HepG2 (cell line): ENCODE results near the gene DDI2. TPM values are rescaled to one million over a fixed set of nuclear protein-coding genes. Genes with fewer than 3 reads are reported as not detected.

Experiments
- DMAP1 ChIP-seq: IDR thresholded peaks from 2 replicates; pipeline ENCODE4 v1.6.1; 2016
- FLYWCH1 ChIP-seq: sonication (generic); formaldehyde crosslinking; IDR thresholded peaks from 2 replicates; pipeline ENCODE4 v1.8.1; 2023; ENCODE audit warnings: mild to moderate bottlenecking, missing genetic modification reagents
- ISX ChIP-seq: sonication (generic); formaldehyde crosslinking; conservative IDR thresholded peaks from 2 replicates; pipeline ENCODE4 v1.5.0; 2020; ENCODE audit warnings: missing genetic modification reagents
- KLF16 ChIP-seq, 2 experiments: sonication (generic) in 1 of 2; formaldehyde crosslinking in 1 of 2; IDR thresholded peaks; 2 replicates each; pipeline versions ENCODE4 v1.6.1 to v1.8.0; 2016 to 2023; ENCODE audit warnings: missing genetic modification reagents in 2 of 2, missing compliant biosample characterization in 1 of 2
- MAZ ChIP-seq, 2 experiments: sonication (generic) in 1 of 2; formaldehyde crosslinking in 1 of 2; IDR thresholded peaks; 2 replicates each; pipeline versions ENCODE4 v1.5.0 to v1.6.1; 2012 to 2020; ENCODE audit warnings: low read depth in 2 of 2, mild to moderate bottlenecking in 2 of 2, borderline replicate concordance in 1 of 2, improper control_type of control experiment in 1 of 2, low read length in 1 of 2, missing genetic modification reagents in 1 of 2, moderate library complexity in 1 of 2
- NFATC3 ChIP-seq: sonication (generic); formaldehyde crosslinking; IDR thresholded peaks from 2 replicates; pipeline ENCODE4 v1.5.1; 2020; ENCODE audit warnings: mild to moderate bottlenecking, missing genetic modification reagents
- NFIB ChIP-seq: sonication (generic); formaldehyde crosslinking; IDR thresholded peaks from 2 replicates; pipeline ENCODE4 v1.9.0; 2021; ENCODE audit warnings: missing genetic modification reagents, mild to moderate bottlenecking, borderline replicate concordance
- PRMT3 ChIP-seq: sonication (generic); formaldehyde crosslinking; IDR thresholded peaks from 2 replicates; pipeline ENCODE4 v1.8.1; 2022; ENCODE audit warnings: low read depth, mild to moderate bottlenecking, moderate library complexity, missing genetic modification reagents, borderline replicate concordance
- SAP130 ChIP-seq: IDR thresholded peaks from 2 replicates; pipeline ENCODE4 v1.6.1; 2016; ENCODE audit warnings: low read depth
- SIN3A ChIP-seq: IDR thresholded peaks from 2 replicates; pipeline ENCODE4 v1.6.1; 2011; ENCODE audit warnings: low read depth, mild to moderate bottlenecking, control low read depth, low read length, borderline replicate concordance
- SP2 ChIP-seq: sonication (generic); formaldehyde crosslinking; IDR thresholded peaks from 2 replicates; pipeline ENCODE4 v1.5.1; 2020; ENCODE audit warnings: mild to moderate bottlenecking, missing genetic modification reagents
- ZKSCAN1 ChIP-seq: fragments of 150-350 bp; IDR thresholded peaks from 2 replicates; pipeline ENCODE4 v1.6.1; 2014; ENCODE audit warnings: low read length
- ZMAT3 ChIP-seq: sonication (generic); formaldehyde crosslinking; conservative IDR thresholded peaks from 2 replicates; pipeline ENCODE4 v1.7.0; 2021; ENCODE audit warnings: missing genetic modification reagents
- ZNF589 ChIP-seq: sonication (generic); formaldehyde crosslinking; conservative IDR thresholded peaks from 2 replicates; pipeline ENCODE4 v1.8.0; 2022; ENCODE audit warnings: mild to moderate bottlenecking, moderate library complexity, missing genetic modification reagents
- ZNF775 ChIP-seq: sonication (generic); formaldehyde crosslinking; IDR thresholded peaks from 2 replicates; pipeline ENCODE4 v1.4.0; 2020; ENCODE audit warnings: missing genetic modification reagents, mild to moderate bottlenecking, moderate library complexity, borderline replicate concordance
- ZNF776 ChIP-seq: sonication (generic); formaldehyde crosslinking; IDR thresholded peaks from 2 replicates; pipeline ENCODE4 v1.4.0; 2020; ENCODE audit warnings: mild to moderate bottlenecking, missing genetic modification reagents
- ZNF777 ChIP-seq: sonication (generic); formaldehyde crosslinking; IDR thresholded peaks from 2 replicates; pipeline ENCODE4 v1.4.0; 2020; ENCODE audit warnings: missing genetic modification reagents
- polyA plus RNA-seq, 8 experiments: library from polyadenylated mRNA; depleted of rRNA in 3 of 8; stranded (reverse) in 7 of 8; unstranded in 1 of 8; fragments of >200 nt; fragmentation: Illumina TruSeq in 4 of 8; extraction: Trizol in 4 of 8; gene quantifications; 2 replicates each; pipeline versions ENCODE4 v1.2.1 to v1.2.3, GENCODE V29; 2011 to 2016; ENCODE audit warnings: low read depth in 4 of 8, missing spikeins in 1 of 8, mixed read lengths in 1 of 8; ENCODE audit not compliant: insufficient read depth in 1 of 8
- total RNA-seq, 5 experiments: library from RNA; depleted of rRNA; stranded (reverse); fragments of >200 nt; fragmentation: Illumina TruSeq; extraction: Trizol; gene quantifications; 2 replicates each; pipeline ENCODE4 v1.2.3, GENCODE V29; 2016; ENCODE audit warnings: low read depth in 1 of 5
- TF ChIP-seq, protein P1 (sequence below): sonication (generic); formaldehyde crosslinking; IDR thresholded peaks from 2 replicates; pipeline ENCODE4 v1.4.0; 2020; ENCODE audit warnings: missing genetic modification reagents, borderline replicate concordance
- TF ChIP-seq, protein P2 (sequence below): sonication (generic); formaldehyde crosslinking; IDR thresholded peaks from 2 replicates; pipeline ENCODE4 v1.4.0; 2020; ENCODE audit warnings: missing genetic modification reagents
- TF ChIP-seq, protein P3 (sequence below): IDR thresholded peaks from 2 replicates; pipeline ENCODE4 v1.6.1; 2012; ENCODE audit warnings: low read length, improper control_type of control experiment
- TF ChIP-seq, protein P4 (sequence below): sonication (generic); formaldehyde crosslinking; IDR thresholded peaks from 2 replicates; pipeline ENCODE4 v1.4.0; 2020; ENCODE audit warnings: missing genetic modification reagents

The DDI2 gene
- total and polyA plus RNA-seq, 2 of the 13 experiments (the other 11 are each of a cell fraction or from before 2014, with no cell fraction given), result 8.5 to 25.7 TPM

DNA sequence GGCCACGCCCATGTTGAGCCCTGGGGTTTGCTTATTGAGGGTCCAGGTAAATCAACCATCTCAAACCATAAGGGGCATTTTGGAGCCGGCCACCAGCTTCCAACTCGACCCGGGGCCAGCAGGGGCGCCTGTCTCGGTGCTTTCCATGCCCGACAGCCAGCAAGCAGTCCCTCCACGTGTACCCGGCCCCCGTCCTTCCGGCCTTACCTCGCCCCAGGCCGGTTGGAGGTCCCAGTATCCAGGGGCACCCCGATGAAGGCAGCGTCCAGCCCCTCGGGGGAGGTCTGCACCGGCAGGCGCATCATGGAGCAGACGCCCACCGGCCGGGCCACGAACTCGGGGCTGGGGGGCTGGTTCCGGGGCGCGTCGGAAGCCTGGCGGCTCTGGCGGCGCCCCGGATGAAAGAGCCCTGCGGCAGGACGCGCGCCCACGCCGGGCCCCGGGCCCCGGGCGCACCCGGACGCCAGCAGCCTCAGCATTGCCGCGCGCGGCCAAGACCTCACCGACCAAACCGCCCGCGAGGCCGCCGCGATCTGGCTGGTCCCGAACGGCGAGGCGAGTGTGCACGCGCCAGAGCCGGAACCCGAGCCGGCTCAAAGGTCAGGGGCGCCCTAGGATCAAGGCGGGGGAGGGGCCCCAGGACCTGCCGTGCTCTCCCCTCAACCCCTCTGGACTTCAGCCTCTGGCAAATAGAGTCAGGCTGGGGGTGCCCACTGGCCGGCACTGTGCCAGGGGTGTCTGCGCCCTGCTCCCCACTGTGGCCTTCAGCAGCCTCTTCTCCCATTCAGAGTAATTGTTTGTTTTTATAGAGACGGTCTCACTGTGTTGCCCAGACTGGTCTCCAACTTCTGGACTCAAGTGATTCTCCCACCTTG is 32.5 kb upstream of the DDI2 start, which contains the start of gene AGMAT (continued):
- TF ChIP-seq ZNF589 (CRISPR knock-in tag) (no peak), FLYWCH1 (CRISPR knock-in tag) (no peak), ZMAT3 (CRISPR knock-in tag) (peak; percentile 80), SIN3A (no peak; the same call in 1 of the 2 replicates), PRMT3 (CRISPR knock-in tag) (peak; percentile 68; the same call in 1 of the 2 replicates), ZNF777 (CRISPR knock-in tag) (peak; percentile 56), ISX (CRISPR knock-in tag) (no peak), KLF16 (CRISPR knock-in tag; IDR thresholded peaks at IDR 0.05) (peak in 1 of 2 experiments; percentile 78; a peak in 2 of 4 replicates), MAZ (IDR thresholded peaks at IDR 0.05; ENCODE audit: borderline replicate concordance, low read depth, low read length) (peak; percentile 86), MAZ (CRISPR knock-in tag; IDR thresholded peaks at IDR 0.05; ENCODE audit: low read depth) (peak; percentile 95), ZNF776 (CRISPR knock-in tag) (no peak), SAP130 (peak; percentile 94), NFIB (CRISPR knock-in tag) (peak; percentile 85; the same call in 1 of the 2 replicates), DMAP1 (CRISPR knock-in tag) (peak; percentile 93), ZKSCAN1 (no peak), ZNF775 (CRISPR knock-in tag) (no peak), SP2 (no peak), NFATC3 (CRISPR knock-in tag) (no peak)
- TF ChIP-seq, protein P1, sequence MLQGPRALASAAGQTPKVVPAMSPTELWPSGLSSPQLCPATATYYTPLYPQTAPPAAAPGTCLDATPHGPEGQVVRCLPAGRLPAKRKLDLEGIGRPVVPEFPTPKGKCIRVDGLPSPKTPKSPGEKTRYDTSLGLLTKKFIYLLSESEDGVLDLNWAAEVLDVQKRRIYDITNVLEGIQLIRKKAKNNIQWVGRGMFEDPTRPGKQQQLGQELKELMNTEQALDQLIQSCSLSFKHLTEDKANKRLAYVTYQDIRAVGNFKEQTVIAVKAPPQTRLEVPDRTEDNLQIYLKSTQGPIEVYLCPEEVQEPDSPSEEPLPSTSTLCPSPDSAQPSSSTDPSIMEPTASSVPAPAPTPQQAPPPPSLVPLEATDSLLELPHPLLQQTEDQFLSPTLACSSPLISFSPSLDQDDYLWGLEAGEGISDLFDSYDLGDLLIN (CRISPR knock-in tag), result 0 out of 2 replicates have a peak, but pooled peaks have one; percentile 37
- TF ChIP-seq, protein P2, sequence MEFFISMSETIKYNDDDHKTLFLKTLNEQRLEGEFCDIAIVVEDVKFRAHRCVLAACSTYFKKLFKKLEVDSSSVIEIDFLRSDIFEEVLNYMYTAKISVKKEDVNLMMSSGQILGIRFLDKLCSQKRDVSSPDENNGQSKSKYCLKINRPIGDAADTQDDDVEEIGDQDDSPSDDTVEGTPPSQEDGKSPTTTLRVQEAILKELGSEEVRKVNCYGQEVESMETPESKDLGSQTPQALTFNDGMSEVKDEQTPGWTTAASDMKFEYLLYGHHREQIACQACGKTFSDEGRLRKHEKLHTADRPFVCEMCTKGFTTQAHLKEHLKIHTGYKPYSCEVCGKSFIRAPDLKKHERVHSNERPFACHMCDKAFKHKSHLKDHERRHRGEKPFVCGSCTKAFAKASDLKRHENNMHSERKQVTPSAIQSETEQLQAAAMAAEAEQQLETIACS, result peak; percentile 86
- TF ChIP-seq, protein P3, sequence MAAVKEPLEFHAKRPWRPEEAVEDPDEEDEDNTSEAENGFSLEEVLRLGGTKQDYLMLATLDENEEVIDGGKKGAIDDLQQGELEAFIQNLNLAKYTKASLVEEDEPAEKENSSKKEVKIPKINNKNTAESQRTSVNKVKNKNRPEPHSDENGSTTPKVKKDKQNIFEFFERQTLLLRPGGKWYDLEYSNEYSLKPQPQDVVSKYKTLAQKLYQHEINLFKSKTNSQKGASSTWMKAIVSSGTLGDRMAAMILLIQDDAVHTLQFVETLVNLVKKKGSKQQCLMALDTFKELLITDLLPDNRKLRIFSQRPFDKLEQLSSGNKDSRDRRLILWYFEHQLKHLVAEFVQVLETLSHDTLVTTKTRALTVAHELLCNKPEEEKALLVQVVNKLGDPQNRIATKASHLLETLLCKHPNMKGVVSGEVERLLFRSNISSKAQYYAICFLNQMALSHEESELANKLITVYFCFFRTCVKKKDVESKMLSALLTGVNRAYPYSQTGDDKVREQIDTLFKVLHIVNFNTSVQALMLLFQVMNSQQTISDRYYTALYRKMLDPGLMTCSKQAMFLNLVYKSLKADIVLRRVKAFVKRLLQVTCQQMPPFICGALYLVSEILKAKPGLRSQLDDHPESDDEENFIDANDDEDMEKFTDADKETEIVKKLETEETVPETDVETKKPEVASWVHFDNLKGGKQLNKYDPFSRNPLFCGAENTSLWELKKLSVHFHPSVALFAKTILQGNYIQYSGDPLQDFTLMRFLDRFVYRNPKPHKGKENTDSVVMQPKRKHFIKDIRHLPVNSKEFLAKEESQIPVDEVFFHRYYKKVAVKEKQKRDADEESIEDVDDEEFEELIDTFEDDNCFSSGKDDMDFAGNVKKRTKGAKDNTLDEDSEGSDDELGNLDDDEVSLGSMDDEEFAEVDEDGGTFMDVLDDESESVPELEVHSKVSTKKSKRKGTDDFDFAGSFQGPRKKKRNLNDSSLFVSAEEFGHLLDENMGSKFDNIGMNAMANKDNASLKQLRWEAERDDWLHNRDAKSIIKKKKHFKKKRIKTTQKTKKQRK, result no peak
- TF ChIP-seq, protein P4, sequence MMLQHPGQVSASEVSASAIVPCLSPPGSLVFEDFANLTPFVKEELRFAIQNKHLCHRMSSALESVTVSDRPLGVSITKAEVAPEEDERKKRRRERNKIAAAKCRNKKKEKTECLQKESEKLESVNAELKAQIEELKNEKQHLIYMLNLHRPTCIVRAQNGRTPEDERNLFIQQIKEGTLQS (CRISPR knock-in tag), result no peak
